ENCODE data around the gene IL2RA.

IL2RA gene

GRCh38 chr10:6092731-6093130 is 30.6 kb upstream of the IL2RA start:
- Histone ChIP-seq H3K4me3 (ENCODE audit: low read length, poor library complexity, severe bottlenecking) (peak overlapping the region; percentile 68), H3K9me2 (replicated peaks; ENCODE audit: low read depth, low read length) (no peaks in the 10 kb centered on the region), H4K20me1 (ENCODE audit: insufficient read depth, low read length, poor library complexity, severe bottlenecking) (peaks cover 74% of the 10 kb centered on the region), H3K4me1 (ENCODE audit: insufficient read depth, low read length, poor library complexity, severe bottlenecking) (peaks cover 50% of the 10 kb centered on the region), H3K4me2 (ENCODE audit: low read depth, low read length, poor library complexity, severe bottlenecking) (peak overlapping the region; percentile 79), H3K79me2 (ENCODE audit: insufficient read depth, low read length) (peaks cover 88% of the 10 kb centered on the region), H3K36me3 (ENCODE audit: insufficient read depth, low read length) (peaks cover 10% of the 10 kb centered on the region; the same call in 1 of the 2 replicates), H3K9ac (ENCODE audit: low read depth, low read length, poor library complexity, severe bottlenecking) (peak overlapping the region; percentile 56), H3K27me3 (ENCODE audit: insufficient read depth, low read length, poor library complexity, severe bottlenecking) (no peaks in the 10 kb centered on the region), H2AFZ (ENCODE audit: low read length) (no peak overlapping the region), H3F3A (ENCODE audit: low read depth) (no peaks in the 10 kb centered on the region), H3K9me3 (ENCODE audit: insufficient read depth, low read depth, low read length) (no peaks in the 10 kb centered on the region)
- TF ChIP-seq, protein P1, sequence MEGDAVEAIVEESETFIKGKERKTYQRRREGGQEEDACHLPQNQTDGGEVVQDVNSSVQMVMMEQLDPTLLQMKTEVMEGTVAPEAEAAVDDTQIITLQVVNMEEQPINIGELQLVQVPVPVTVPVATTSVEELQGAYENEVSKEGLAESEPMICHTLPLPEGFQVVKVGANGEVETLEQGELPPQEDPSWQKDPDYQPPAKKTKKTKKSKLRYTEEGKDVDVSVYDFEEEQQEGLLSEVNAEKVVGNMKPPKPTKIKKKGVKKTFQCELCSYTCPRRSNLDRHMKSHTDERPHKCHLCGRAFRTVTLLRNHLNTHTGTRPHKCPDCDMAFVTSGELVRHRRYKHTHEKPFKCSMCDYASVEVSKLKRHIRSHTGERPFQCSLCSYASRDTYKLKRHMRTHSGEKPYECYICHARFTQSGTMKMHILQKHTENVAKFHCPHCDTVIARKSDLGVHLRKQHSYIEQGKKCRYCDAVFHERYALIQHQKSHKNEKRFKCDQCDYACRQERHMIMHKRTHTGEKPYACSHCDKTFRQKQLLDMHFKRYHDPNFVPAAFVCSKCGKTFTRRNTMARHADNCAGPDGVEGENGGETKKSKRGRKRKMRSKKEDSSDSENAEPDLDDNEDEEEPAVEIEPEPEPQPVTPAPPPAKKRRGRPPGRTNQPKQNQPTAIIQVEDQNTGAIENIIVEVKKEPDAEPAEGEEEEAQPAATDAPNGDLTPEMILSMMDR (conservative IDR thresholded peaks at IDR 0.05; ENCODE audit: low read length): no peak
- TF ChIP-seq EZH2phosphoT487 (IDR thresholded peaks at IDR 0.05; ENCODE audit: borderline replicate concordance): no peak

- H3K9me2 ChIP-seq (replicated peaks; ENCODE audit: low read depth, low read length): no peaks in the 10 kb centered on the region
- peaks cover under 1% of the 10 kb centered on the region; the same call in 1 of the 2 replicates for H3K36me3 ChIP-seq (ENCODE audit: insufficient read depth, low read length)
- H3K4me2 ChIP-seq (ENCODE audit: low read depth, low read length, poor library complexity, severe bottlenecking): peak overlapping the region; percentile 79
- H3K79me2 ChIP-seq (ENCODE audit: insufficient read depth, low read length): peaks cover 77% of the 10 kb centered on the region
- H3K4me3 ChIP-seq (ENCODE audit: low read length, poor library complexity, severe bottlenecking): peak overlapping the region; percentile 68
- H2AFZ ChIP-seq (ENCODE audit: low read length): no peak overlapping the region
- no peak for TF ChIP-seq EZH2phosphoT487 (IDR thresholded peaks at IDR 0.05; ENCODE audit: borderline replicate concordance)
- TF ChIP-seq, protein P1 (conservative IDR thresholded peaks at IDR 0.05; ENCODE audit: low read length): 0 out of 2 replicates have a peak, but pooled peaks have one; percentile 22
- no peaks in the 10 kb centered on the region for H3K9me3 ChIP-seq (ENCODE audit: insufficient read depth, low read depth, low read length)
- H3K4me1 ChIP-seq (ENCODE audit: insufficient read depth, low read length, poor library complexity, severe bottlenecking): peaks cover 50% of the 10 kb centered on the region
- no peaks in the 10 kb centered on the region for H3K27me3 ChIP-seq (ENCODE audit: insufficient read depth, low read length, poor library complexity, severe bottlenecking)
- peaks cover 70% of the 10 kb centered on the region for H4K20me1 ChIP-seq (ENCODE audit: insufficient read depth, low read length, poor library complexity, severe bottlenecking)
- peak overlapping the region; percentile 56 for H3K9ac ChIP-seq (ENCODE audit: low read depth, low read length, poor library complexity, severe bottlenecking)
- no peaks in the 10 kb centered on the region for H3F3A ChIP-seq (ENCODE audit: low read depth)
These were observed 29.5 kb upstream of the IL2RA start for GRCh38 chr10:6091630-6092029.

- Histone ChIP-seq H3K79me2 (ENCODE audit: insufficient read depth, low read length) (peaks cover 57% of the 10 kb centered on the region), H3K4me3 (ENCODE audit: low read length, poor library complexity, severe bottlenecking) (peak overlapping the region; percentile 99), H4K20me1 (ENCODE audit: insufficient read depth, low read length, poor library complexity, severe bottlenecking) (peaks cover 52% of the 10 kb centered on the region), H3F3A (ENCODE audit: low read depth) (no peaks in the 10 kb centered on the region), H3K4me2 (ENCODE audit: low read depth, low read length, poor library complexity, severe bottlenecking) (peak overlapping the region; percentile 92), H3K27me3 (ENCODE audit: insufficient read depth, low read length, poor library complexity, severe bottlenecking) (no peaks in the 10 kb centered on the region), H3K9me2 (replicated peaks; ENCODE audit: low read depth, low read length) (no peaks in the 10 kb centered on the region), H2AFZ (ENCODE audit: low read length) (peak overlapping the region; percentile 23; the same call in 1 of the 2 replicates), H3K4me1 (ENCODE audit: insufficient read depth, low read length, poor library complexity, severe bottlenecking) (peaks cover 40% of the 10 kb centered on the region), H3K36me3 (ENCODE audit: insufficient read depth, low read length) (no peaks in the 10 kb centered on the region), H3K9me3 (ENCODE audit: insufficient read depth, low read depth, low read length) (no peaks in the 10 kb centered on the region), H3K9ac (ENCODE audit: low read depth, low read length, poor library complexity, severe bottlenecking) (peak overlapping the region; percentile 97)
- no peak for TF ChIP-seq EZH2phosphoT487 (IDR thresholded peaks at IDR 0.05; ENCODE audit: borderline replicate concordance)
- TF ChIP-seq, protein P1 (conservative IDR thresholded peaks at IDR 0.05; ENCODE audit: low read length): no peak
These were observed 27.4 kb upstream of the IL2RA start for GRCh38 chr10:6089334-6090219.
